HuH-7 (cell line): ENCODE data around the gene SPATA19.
"Not testable (repeated sequence)": the region's sequence is repeated elsewhere in the genome, so short reads cannot be mapped to it uniquely, and the experiment has no call there.

Source experiments
- DNase-seq: peaks from one replicate; pipeline ENCODE4 v3.0.0; 2011; ENCODE audit warnings: low spot score

Gene SPATA19

GRCh38 chr11:133845413-133845812 lies at the start of gene SPATA19:
Gene SPATA19 (minus strand): TSS chr11:133845513. CDS start chr11:133845446, 67 bp downstream.
- no peak for DNase-seq

DNA sequence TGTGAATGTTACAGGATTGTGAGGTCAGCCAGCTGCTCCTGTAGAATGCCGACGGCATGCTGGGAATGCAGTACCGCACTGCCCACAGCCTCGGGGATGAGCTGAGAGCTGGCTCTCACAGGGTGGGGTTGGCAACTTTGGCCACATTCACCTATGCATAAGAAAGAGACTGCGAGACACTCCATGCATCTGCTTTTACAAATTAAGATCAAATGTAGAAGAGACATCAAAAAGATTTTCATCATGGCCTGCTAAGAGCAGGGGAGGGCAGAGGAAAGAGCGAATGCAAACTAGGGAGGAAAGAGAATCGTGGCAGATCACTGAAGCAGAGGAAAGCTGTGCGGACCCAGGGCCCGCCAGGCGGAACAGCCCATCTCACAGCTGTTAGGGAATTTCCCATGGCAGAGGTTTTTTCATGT lies 49.8 kb upstream of the SPATA19 start:
- DNase-seq: no peak

DNA sequence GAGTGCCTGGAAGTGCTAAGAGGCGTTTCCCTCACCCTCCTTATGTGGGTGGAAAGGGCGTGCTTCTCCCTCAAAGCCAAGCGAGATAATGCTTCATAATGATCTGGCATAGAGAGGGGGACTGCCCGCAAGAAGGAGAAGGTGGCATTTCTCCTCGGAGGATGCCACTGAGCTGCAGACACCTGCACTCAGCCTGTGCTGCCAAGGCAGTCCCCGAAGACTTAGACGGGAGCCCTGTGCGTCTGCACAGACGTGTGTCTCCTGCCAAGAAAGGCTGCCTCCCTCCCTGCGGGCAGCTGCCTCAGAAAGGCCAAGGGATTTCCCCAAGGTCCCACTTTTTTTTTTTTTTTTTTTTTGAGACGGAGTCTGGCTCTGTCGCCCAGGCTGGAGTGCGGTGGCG lies 48.1 kb upstream of the SPATA19 start:
- no peak for DNase-seq

- DNase-seq: no peak
These were observed 47.5 kb upstream of the SPATA19 start for GRCh38 chr11:133892584-133893380.

- DNase-seq: no peak
These were observed 46.8 kb upstream of the SPATA19 start for GRCh38 chr11:133892126-133892525.

DNA sequence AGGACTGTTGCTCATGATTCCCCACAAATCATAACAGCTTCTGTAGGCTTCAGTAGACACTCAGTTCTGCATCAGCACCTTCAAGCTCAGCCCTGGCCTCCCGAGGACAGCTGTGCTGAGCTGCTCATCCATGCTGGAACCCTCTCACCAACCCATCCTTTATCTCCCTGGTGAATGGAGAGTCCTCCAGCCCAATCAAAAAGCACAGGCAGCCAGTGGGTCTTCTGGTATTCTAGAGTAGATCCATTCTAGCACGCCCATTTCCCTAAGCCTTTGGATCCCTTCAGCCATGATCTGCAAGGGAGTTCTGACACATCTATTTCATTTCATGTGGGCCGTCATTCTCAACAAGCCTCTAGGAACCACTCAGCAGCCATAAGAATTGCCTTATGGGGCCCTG lies 44.6 kb upstream of the SPATA19 start:
- DNase-seq: no peak

DNA sequence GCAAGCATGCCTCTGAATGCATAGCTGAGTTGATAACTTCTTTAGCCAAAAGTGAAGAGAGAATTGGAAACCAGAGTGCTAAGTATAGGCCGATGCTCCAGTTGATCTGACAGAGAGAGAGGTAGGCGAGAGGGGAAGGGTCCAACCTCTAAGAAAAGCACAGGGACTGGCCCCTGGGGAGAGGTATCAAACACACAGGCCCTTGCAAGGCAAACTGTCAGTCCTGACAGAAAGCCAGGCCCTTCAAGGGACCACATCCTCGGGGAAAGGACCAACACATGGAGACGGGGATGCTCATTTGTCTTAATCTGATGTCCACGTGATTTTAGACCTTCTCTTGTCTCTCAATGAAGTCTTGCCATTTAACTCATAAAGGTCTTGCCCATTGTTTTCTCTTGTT lies 43.9 kb upstream of the SPATA19 start:
- no peak for DNase-seq

- DNase-seq: no peak
These were observed 42.5 kb upstream of the SPATA19 start for GRCh38 chr11:133887692-133888332.

GRCh38 chr11:133886029-133886428 lies 40.7 kb upstream of the SPATA19 start:
- DNase-seq: no peak

DNA sequence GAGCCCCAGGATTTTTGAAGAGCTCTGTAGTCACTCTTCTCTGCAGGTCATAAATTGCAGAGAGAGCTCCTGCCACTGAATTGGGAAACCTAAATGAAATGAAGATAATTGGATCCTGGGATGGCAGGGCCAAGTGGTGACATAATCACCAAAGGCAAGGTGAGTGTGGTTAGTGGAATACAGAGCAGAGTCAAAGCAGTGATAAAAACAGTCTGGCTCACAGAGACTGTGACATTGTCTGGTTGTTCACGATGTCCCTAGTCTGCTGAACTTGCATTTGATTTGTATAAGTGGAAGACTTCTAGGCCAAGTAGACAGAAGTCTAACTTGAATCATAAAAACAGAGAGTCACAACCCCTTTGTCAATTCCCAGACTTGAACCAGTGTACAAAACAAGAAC lies 26.8 kb upstream of the SPATA19 start:
- DNase-seq: no peak

GRCh38 chr11:133867456-133867855 lies 22.1 kb upstream of the SPATA19 start:
- DNase-seq: no peak

GRCh38 chr11:133865466-133865865 lies 20.2 kb upstream of the SPATA19 start:
- DNase-seq: no peak

- no peak for DNase-seq
These were observed 19.4 kb upstream of the SPATA19 start for GRCh38 chr11:133864756-133865155.

GRCh38 chr11:133860151-133860550 lies 14.8 kb upstream of the SPATA19 start:
- no peak for DNase-seq

GRCh38 chr11:133854330-133854960 lies 9.1 kb upstream of the SPATA19 start:
- DNase-seq: not testable (repeated sequence)

GRCh38 chr11:133844217-133844616 lies 1.1 kb downstream of the SPATA19 start:
- no peak for DNase-seq

DNA sequence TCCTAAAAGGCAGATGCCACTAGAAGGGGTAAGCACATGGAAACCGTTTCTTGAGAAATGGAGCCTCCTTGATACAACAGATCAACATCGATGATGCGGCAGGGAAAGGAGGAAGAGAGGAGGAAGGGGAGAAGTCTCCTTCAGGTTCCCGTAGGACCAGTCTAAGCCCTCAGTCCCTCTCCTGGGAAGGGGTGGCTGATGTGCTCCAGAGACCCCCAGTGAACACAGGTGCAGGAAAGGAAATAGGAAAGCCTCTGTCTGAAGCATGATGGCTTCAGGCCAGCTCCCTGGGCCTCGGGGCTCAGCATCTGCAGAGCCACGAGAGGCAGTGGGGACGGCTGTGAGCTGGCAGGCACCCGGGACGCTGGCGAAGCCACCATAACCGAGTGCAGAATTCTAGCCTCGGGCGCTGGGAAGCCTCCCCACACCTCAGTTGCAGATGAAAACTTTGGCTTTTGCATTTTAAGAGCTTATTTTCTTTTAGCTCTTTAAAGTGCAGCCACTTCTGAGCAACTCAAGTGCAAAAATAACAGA lies 1.8 kb downstream of the SPATA19 start:
- DNase-seq: no peak

DNA sequence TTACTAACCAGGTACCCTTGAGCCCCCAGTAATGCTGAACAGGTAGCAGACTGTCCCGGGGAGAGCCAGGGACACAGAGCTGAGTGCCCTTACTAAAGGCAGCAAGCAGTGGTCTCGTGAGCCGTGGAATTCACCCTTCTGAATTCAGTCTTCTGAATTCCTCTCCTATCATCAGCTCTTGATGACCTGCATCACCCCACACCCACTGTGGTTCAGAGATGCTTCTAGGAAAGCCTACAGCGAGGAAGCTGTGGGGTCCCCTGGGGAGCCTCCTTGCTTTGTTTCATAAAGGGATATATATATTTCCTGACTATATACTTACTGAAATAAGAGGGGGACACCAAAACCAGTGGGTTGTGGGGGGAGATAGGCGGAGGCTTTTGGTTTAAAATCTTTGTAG lies 2.6 kb downstream of the SPATA19 start:
- no peak for DNase-seq

GRCh38 chr11:133842053-133842452 lies 3.3 kb downstream of the SPATA19 start:
- DNase-seq: no peak

GRCh38 chr11:133841279-133842043 lies 3.9 kb downstream of the SPATA19 start:
- DNase-seq: no peak

GRCh38 chr11:133840479-133840941 lies 4.8 kb downstream of the SPATA19 start:
- DNase-seq: no peak
